Activated CD8-positive, alpha-beta memory T cell treated with anti-CD3 and anti-CD28 coated beads for 36 hours (primary cell): Measurements from ENCODE around the gene RAB26. TPM values are rescaled to one million over a fixed set of nuclear protein-coding genes. Genes with fewer than 3 reads are reported as not detected.
"Not testable (repeated sequence)": the region's sequence is repeated elsewhere in the genome, so short reads cannot be mapped to it uniquely, and the experiment has no call there.

ENCODE experiments used
- CTCF ChIA-PET: fragments of 350-600 bp; sonication (Branson Sonifier 250); formaldehyde crosslinking; loops from one replicate; lab custom pipeline; 2021; ENCODE audit warnings: antibody characterized with exemption; lab: Charles Lee
- POLR2A ChIA-PET: fragments of 350-600 bp; sonication (Branson Sonifier 250); formaldehyde crosslinking; loops from one replicate; lab custom pipeline; 2021; ENCODE audit warnings: antibody characterized with exemption; lab: Charles Lee
- total RNA-seq, 2 experiments: library from RNA; stranded (reverse); gene quantifications; one replicate each; pipeline ENCODE4 v1.2.3, GENCODE V29; 2021

Gene RAB26
- total RNA-seq, 2 experiments from 2014 or later = 0.42 TPM; not detected in 1

DNA sequence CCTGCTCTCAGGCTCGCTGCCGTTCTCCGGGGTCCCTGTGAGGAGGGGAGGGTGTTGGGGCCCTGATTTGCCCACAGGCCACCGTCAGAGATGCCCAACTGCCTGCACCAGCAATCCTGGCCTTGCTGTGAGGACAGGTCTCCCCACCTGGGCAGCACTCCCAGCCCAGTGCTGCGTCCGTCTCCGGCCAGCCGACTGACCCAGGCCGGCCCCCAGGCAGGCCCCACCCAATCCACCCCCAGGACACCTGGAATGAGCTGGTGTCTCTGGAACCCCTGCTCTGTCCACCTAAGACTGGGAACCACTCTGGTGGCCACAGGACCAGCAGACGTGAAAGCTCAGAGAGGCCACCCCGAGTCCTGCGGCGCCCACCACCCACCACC, 32.8 kb upstream of the RAB26 start:
- ChIA-PET POLR2A (no interaction called here), CTCF (no interaction called here)

DNA sequence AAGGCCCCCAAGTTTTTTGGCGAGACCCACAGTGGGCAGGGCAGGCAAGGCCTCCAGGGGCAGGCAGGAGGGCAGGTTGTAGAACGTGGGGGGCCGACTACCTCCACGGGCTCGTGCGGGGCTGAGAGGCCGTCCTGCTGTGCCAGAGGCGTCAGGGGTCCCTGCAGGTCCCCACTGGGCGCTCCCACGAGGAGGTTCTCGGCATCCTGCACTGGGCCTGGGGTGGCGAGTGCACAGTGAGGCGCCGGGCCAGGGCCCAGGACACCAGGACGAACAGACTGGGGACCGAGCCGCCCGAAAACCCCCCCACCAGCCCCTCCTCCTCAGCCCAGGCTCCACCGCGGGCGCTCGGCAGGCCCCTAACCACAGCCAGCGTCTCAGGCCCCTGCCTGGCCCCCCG, 32.0 kb upstream of the RAB26 start:
- POLR2A ChIA-PET, CTCF ChIA-PET: not testable (repeated sequence)

DNA sequence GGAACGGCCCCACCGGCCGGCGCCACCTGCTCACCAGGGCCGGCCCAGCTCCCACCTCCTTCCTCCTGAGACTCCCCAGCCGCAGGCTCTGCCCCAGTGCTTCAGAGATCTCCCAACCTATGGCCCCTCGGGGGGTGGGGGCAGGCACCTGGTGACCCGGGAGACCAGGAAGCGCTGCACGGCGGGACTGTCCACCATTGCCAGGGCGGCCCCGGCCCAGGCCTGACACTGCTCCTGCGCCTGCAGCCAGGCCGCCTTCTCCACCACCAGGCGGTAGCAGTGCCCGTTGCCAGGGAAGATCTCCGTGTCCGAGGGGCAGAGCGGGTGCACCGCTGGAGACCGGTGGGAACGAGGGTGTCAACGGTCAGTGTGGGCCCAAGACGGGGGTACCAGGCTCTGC, 31.1 kb upstream of the RAB26 start:
- POLR2A ChIA-PET, CTCF ChIA-PET: not testable (repeated sequence)

DNA sequence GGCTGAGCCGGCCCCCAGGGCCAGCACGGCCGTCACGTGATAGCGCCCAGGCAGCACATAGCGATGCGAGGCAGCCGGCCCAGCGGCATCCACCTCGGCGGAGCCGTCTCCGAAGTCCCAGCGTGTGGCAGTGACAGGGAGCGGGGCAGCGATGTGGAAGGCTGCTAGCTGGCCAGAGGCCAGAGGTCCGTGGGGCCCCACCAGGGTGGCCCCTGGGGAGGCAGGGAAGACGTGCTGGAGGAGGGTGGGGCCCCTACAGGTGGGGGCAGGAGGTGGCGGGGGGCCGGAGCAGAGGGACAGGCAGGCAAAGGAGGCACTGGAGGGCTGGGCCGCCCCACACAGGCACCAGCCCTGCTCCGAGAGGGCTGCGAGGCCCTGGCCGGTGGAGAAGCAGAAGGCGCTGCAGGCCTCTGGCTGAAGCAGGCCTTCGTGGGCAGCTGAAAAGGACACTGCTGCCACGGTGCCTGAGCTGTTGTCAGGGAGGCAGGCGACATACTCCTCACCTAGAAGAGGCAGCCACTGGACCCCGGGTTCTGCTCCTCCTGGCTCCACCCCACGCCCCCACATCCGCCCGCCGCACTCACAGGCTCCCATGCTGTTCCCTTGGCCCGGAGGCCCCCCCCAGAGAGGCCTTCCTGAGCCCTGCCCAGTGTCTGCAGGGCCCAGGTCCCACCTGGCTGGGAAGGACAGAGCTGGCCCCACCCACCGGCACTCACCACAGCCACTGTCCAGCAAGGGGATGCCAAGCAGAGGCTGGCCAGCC, 30.3 kb upstream of the RAB26 start:
- CTCF ChIA-PET, POLR2A ChIA-PET: not testable (repeated sequence)

DNA sequence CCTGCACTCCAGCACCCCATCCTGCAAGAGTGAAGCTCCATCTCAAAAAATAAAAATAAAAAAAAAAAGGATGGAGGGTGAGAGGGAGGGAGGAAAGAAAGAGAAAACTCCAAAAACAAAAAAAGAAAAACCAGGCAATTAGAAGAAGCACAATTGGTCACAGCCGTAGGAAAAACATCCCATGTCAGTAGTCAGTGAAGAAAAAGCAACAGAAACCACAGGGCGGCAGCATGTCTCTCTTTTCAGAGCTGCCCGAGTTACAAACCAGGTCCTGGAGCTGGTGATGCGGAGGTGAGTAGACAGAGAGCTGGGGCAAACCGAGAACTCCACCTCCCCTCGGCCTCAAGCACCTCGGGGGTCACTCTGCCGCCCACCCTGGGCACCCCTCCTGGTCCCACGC, 27.1 kb upstream of the RAB26 start:
- CTCF ChIA-PET = interaction anchor here (0.6 to 1.9 kb wide), 3 partner anchors 19 to 99 kb away, joined by 3 to 9 read pairs (median 4); partner anchors contain the start of gene TRAF7
- POLR2A ChIA-PET = not testable (repeated sequence)

DNA sequence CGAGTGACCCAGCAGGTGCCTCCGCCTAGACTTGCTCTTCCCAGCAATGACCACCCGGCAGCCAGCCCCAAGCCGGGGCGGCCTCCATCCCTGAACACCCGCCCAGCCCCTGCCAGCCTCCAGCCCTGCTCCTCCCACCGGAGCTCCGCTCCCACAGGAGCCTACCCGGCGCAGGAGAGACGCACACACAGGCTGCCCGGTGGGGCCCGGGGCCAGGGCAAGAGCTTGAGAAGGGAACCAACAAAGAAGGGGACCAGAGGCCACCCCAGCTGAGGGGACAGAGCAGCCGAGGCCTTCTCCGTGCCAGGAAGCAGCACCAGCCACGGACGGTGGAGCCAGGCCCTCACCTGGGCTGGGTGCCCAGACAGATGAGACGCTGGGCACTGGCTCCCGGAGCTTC, 26.6 kb upstream of the RAB26 start:
- POLR2A ChIA-PET = no interaction called here
- CTCF ChIA-PET = interaction anchor here (0.6 to 1.9 kb wide), 3 partner anchors 19 to 99 kb away, joined by 3 to 9 read pairs (median 4); partner anchors contain the start of gene TRAF7

DNA sequence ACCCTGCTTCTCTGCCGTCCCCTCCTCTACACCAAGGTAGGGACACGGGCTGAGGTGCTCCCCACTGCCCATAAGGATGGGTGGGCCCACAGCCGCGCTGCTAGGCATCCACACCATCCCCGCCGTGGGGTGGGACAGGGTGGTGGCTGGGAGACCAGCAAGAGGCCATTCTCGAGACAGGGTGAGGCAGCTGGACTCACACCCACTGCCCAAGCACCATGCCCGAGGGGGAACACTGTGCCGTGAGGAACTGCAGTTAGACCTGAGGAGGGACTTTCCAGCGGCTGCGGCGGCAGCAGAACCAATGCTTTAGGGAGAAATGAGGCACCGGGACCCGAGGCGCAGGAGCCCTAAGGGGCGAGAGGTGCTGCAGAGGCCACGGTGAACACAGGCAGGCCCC, 26.0 kb upstream of the RAB26 start:
- ChIA-PET POLR2A (no interaction called here), CTCF (no interaction called here)

- POLR2A ChIA-PET = not testable (repeated sequence)
- CTCF ChIA-PET = interaction anchor here (0.9 kb wide), 1 partner anchor 100 kb away, joined by 3 read pairs; no protein-coding TSS in a partner anchor
These were observed 25.3 kb upstream of the RAB26 start for GRCh38 chr16:2122934-2123683.

DNA sequence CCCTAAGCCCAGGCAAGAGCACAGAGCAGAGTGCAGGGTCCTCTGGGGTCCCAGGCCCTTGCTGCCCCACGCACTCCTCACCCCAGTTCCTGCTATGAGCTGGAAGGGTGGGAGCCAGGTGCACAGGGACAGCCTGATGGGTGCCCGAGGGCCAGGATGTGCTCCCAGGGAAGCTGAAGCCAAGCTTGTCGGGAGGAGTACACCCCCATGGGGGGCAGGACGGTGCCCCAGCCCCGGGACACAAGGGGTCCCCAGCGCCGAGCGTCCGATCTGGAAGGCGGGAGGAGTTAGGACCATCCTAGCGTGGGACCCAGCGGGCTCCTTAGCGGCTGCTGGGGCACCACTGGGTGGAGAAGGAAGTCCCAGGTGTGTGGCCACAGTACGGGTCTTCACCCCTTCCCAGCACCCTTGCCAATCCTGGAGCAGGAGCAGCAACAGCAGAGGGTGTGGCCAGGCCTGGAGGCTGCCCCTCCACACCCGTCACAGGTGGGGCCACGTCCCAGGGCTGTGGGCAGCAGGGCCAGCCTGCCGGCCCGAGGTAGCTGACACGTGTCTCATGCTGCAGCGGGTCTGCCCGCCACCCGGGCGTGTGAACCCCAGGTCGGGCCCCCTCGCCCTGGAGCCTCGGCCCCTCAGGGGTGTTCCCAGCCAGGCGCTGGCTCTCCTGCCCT, 24.6 kb upstream of the RAB26 start:
- CTCF ChIA-PET = interaction anchor here (0.9 kb wide), 1 partner anchor 101 kb away, joined by 3 read pairs; no protein-coding TSS in a partner anchor
- POLR2A ChIA-PET = not testable (repeated sequence)

- POLR2A ChIA-PET, CTCF ChIA-PET: not testable (repeated sequence)
These were observed 24.1 kb upstream of the RAB26 start for GRCh38 chr16:2124377-2124693.

DNA sequence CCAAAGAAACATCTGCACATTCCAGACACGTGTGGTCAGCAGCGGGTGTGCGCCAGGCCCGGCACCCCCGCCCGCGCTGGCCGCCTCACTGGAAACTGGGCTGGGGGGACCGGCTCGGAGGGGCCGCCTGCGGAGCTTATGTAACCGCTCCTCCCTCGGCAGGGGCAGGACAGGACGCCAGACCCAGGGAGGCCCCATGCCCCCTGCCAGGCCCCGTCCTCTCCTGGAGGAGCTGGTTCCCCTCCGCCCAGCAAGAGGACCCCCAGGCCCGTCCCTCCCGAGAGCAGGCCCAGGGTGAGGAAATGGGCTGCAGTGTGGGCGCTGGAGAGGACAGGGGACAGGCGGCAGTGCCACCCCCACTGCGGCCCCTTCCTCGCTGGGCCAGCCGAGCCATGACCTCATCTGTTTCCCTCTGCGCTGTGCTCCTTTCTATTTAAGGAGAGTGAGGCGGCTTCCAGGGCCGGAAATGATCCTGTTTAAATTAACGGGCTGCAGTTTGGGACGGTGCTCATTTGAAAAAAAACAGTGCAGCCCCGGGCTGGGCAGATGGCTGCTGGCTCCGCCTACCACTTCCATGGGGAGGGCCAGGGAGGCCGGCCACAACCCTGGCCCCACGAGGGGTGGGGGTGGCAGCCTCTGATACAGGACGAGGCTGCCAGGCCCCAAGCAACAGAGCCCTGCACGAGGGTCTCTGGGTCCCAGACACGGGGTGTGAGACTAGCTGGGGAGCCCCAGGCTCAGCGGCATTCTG, 23.6 kb upstream of the RAB26 start:
- POLR2A ChIA-PET = not testable (repeated sequence)

DNA sequence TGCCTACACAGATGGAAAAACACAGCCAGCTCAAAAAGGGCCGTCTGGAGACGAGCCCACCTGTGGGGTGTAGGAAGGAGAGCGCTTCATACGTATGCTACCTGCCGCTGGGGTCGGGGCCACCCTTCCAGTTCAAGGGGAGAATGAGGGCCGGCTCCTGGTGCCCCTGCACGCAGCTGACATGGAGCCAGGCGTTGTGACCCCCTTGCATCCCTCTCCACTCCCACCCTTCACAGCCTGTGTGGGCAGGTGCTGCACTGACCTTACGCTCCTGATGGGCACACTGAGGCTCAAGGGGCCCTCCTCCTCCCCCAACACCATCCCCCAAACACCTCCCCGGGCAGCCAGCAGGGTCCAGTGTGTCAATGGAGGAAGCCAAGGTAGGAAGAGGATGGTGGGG, 22.8 kb upstream of the RAB26 start:
- CTCF ChIA-PET, POLR2A ChIA-PET: not testable (repeated sequence)

More for the DNA sequence above, 23.6 kb upstream of the RAB26 start:
- CTCF ChIA-PET = not testable (repeated sequence)

DNA sequence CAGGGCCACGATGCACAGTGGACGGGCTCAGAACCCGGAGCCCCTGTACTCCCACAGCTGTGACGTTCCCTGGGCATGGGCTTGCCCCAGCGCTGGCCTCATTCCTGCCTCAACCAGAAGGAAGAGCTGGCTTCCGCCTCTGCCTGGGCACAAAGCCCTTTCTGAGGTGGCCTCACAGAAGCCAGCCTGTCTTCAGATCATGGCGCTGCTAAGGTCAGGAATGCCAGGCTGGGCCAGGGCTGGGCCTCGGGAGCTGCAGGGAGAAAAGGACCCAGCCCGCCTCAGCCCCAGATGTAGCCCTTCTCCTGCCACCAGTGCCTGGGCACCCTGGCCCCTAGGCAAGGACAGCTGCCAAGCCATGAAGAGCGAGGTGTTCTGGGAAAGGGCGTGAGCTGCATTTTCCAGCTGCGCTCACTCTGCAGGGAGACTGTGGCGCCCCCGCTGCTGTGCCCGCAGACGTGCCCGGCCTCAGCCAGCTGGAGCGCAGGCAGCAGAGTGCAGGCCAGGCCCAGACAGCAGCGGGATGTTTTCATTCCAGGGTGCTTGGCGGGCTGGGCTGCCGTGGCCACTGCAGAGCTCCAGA, 22.2 kb upstream of the RAB26 start:
- CTCF ChIA-PET, POLR2A ChIA-PET: not testable (repeated sequence)

DNA sequence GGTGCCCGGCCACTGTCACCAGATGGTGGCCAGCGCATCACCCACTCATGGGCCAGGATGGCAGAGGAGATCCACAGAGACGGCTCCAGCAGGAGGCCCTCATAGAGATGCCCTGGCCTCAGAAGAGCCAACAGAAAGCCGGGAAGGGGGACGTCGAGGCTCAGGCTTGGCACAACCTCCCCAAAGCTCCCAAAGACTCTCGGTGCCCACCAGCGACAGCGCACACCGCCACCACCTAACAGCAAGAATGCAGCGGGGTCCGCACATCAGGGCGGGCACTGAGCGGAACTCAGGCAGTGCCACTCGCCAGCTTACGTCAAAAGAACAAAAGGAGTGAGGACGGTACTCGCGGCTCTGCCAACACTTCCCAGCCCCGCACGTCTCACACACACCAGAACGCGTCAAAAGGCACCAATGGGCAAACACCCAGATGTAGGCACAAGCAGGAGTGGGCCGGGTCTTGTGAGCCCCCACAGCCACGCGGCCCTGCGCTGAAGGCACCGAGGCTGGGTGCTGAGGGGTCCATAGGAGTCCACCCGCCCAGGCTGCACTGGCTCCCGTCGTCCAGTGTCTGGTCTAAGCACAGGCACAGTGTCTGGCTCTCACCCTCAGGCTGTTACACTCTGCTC, 21.4 kb upstream of the RAB26 start:
- CTCF ChIA-PET, POLR2A ChIA-PET: not testable (repeated sequence)

DNA sequence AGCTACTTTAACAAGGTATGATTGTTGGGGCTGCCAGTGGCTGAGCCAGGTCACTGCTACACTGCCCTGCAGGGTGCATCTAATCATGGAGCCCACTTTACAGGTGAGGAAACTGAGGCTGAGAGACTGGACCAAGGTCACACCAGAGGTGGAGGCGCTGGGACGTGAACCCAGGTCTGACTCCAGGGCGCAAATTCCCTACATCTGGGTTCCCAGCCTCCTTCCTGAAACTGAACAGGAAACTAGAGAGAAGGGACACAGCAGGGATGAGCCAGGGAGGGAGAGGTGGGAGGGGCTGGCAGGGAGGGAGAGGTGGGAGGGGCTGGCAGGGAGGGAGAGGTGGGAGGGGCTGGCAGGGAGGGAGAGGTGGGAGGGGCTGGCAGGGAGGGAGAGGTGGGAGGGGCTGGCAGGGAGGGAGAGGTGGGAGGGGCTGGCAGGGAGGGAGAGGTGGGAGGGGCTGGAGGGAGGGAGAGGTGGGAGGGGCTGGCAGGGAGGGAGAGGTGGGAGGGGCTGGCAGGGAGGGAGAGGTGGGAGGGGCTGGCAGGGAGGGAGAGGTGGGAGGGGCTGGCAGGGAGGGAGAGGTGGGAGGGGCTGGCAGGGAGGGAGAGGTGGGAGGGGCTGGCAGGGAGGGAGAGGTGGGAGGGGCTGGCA, 20.7 kb upstream of the RAB26 start:
- CTCF ChIA-PET, POLR2A ChIA-PET: not testable (repeated sequence)

- CTCF ChIA-PET, POLR2A ChIA-PET: not testable (repeated sequence)
These were observed 19.2 kb upstream of the RAB26 start for GRCh38 chr16:2129251-2129650.

DNA sequence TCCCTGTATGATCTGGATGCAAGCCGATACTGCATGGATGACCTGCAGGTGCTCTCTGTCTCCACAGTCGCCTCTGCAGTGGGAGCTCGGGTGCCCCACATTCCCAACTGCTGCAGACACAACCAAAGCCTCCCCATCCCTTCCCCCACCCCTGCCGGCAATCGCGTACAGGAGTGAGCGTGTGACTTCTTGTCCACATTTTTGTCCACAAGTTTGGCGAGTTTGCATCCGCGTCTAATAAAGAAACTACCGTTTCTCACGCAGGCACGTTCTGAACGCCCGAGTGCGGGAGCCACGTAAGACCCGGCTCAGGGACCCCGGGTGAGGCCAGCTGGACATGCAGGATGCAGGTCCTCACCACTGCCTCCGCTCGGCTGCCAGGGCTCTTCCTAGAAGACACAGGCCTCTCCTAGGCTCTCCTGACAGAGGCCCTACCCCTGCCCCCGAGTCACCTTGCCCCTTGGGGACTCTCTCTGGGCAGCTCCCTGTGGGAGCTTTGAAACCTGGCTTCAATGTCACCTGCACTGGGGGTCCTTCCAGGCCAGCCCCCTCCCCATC, 18.5 kb upstream of the RAB26 start:
- POLR2A ChIA-PET, CTCF ChIA-PET: not testable (repeated sequence)

DNA sequence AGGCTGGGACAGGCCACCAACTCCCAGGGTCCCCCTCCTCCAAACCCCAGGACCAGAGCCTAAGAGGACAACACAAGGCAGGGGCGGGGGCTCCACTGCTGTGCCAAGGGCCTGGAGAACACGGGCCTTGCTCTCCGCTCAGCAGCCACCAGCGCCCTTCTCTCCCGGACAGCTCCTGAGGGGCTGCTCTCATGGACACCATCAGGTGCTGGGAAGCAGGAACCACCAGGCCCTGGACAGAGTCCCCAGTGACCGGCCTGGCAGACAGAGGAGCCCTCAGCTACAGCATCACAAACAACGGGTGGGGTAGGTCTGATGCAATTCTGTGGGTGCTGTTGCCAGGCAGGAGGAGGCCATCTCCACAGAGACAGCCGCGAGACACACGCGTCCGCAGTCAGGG, 14.6 kb upstream of the RAB26 start:
- POLR2A ChIA-PET, CTCF ChIA-PET: not testable (repeated sequence)
